Measurements from ENCODE around the gene HSPD1. TPM values are rescaled to one million over a fixed set of nuclear protein-coding genes. Genes with fewer than 3 reads are reported as not detected.

Gene HSPD1
- total and polyA plus RNA-seq, 2 of the 13 experiments (the other 11 are each of a cell fraction or from before 2014, with no cell fraction given) = 685 to 2,610 TPM

DNA sequence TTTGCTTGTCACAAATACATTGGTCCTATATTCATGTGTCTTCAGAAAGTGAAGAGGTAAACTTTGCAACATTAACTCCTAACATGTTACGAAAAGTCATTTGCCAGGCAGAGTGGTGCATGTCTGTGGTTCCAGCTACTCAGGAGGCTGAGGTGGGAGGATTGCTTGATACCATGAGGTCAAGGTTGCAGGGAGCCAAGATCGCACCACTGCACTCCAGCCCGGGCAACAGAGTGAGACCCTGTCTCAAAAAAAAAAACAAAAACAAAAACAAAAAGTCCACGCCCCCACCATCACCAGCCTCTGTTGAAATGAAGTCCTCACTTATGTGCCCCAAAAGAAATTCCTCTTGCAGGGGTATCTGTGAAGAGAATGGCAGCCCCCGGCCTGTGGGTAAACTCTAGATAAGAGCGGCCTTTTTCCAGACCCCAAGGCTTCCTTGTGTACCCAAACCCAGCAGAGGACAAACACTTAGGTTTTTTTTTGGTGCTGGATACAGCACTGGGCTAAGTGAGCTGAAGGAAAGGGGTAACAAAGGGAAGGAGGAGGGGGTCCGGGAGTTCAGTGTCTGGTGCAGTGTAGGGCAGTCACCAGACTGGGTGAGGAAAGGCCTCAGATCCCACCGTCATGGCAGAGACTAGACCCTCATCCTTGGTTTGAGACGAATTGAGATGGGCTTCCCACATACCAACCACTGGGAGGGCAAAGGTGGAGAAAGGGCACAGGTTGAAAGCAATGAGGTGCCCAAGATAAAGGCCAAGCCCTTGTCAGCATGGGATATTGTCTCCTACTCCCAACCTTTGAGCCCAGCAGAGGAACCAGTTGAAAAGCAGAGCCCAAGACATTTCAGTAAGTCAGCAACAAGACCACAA, 19.2 kb downstream of the HSPD1 start (continued):
- TF ChIP-seq, protein P1, sequence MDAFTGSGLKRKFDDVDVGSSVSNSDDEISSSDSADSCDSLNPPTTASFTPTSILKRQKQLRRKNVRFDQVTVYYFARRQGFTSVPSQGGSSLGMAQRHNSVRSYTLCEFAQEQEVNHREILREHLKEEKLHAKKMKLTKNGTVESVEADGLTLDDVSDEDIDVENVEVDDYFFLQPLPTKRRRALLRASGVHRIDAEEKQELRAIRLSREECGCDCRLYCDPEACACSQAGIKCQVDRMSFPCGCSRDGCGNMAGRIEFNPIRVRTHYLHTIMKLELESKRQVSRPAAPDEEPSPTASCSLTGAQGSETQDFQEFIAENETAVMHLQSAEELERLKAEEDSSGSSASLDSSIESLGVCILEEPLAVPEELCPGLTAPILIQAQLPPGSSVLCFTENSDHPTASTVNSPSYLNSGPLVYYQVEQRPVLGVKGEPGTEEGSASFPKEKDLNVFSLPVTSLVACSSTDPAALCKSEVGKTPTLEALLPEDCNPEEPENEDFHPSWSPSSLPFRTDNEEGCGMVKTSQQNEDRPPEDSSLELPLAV (CRISPR knock-in tag; conservative IDR thresholded peaks at IDR 0.05; ENCODE audit: low read depth) = no peak
- TF ChIP-seq, protein P2, sequence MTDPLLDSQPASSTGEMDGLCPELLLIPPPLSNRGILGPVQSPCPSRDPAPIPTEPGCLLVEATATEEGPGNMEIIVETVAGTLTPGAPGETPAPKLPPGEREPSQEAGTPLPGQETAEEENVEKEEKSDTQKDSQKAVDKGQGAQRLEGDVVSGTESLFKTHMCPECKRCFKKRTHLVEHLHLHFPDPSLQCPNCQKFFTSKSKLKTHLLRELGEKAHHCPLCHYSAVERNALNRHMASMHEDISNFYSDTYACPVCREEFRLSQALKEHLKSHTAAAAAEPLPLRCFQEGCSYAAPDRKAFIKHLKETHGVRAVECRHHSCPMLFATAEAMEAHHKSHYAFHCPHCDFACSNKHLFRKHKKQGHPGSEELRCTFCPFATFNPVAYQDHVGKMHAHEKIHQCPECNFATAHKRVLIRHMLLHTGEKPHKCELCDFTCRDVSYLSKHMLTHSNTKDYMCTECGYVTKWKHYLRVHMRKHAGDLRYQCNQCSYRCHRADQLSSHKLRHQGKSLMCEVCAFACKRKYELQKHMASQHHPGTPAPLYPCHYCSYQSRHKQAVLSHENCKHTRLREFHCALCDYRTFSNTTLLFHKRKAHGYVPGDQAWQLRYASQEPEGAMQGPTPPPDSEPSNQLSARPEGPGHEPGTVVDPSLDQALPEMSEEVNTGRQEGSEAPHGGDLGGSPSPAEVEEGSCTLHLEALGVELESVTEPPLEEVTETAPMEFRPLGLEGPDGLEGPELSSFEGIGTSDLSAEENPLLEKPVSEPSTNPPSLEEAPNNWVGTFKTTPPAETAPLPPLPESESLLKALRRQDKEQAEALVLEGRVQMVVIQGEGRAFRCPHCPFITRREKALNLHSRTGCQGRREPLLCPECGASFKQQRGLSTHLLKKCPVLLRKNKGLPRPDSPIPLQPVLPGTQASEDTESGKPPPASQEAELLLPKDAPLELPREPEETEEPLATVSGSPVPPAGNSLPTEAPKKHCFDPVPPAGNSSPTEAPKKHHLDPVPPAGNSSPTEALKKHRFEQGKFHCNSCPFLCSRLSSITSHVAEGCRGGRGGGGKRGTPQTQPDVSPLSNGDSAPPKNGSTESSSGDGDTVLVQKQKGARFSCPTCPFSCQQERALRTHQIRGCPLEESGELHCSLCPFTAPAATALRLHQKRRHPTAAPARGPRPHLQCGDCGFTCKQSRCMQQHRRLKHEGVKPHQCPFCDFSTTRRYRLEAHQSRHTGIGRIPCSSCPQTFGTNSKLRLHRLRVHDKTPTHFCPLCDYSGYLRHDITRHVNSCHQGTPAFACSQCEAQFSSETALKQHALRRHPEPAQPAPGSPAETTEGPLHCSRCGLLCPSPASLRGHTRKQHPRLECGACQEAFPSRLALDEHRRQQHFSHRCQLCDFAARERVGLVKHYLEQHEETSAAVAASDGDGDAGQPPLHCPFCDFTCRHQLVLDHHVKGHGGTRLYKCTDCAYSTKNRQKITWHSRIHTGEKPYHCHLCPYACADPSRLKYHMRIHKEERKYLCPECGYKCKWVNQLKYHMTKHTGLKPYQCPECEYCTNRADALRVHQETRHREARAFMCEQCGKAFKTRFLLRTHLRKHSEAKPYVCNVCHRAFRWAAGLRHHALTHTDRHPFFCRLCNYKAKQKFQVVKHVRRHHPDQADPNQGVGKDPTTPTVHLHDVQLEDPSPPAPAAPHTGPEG (CRISPR knock-in tag; IDR thresholded peaks at IDR 0.05) = no peak
- TF ChIP-seq SP4 (CRISPR knock-in tag; IDR thresholded peaks at IDR 0.05) (0 out of 2 replicates have a peak, but pooled peaks have one; percentile 40), HNRNPLL (IDR thresholded peaks at IDR 0.05; ENCODE audit: low read depth, low read length, poor library complexity, severe bottlenecking) (no peak), ZNF598 (CRISPR knock-in tag; IDR thresholded peaks at IDR 0.05; ENCODE audit: borderline replicate concordance) (no peak), NR2F1 (CRISPR knock-in tag; IDR thresholded peaks at IDR 0.05) (0 out of 4 replicates have a peak, but pooled peaks of 1 of the 2 experiments have one; percentile 10), LCORL (IDR thresholded peaks at IDR 0.05) (no peak), LCORL (CRISPR knock-in tag; IDR thresholded peaks at IDR 0.05) (no peak), TBP (CRISPR knock-in tag; IDR thresholded peaks at IDR 0.05) (no peak), MTA1 (CRISPR knock-in tag; IDR thresholded peaks at IDR 0.05; ENCODE audit: borderline replicate concordance) (no peak), NFKBIZ (CRISPR knock-in tag; IDR thresholded peaks at IDR 0.05) (no peak), AKAP8 (CRISPR knock-in tag; IDR thresholded peaks at IDR 0.05) (0 out of 2 replicates have a peak, but pooled peaks have one; percentile 5), ZNF83 (CRISPR knock-in tag; IDR thresholded peaks at IDR 0.05; ENCODE audit: borderline replicate concordance) (no peak), NFE2L2 (IDR thresholded peaks at IDR 0.05; ENCODE audit: low read length) (no peak), ZNF747 (CRISPR knock-in tag; IDR thresholded peaks at IDR 0.05; ENCODE audit: borderline replicate concordance) (no peak), MLLT10 (CRISPR knock-in tag; IDR thresholded peaks at IDR 0.05) (no peak), BRD4 (CRISPR knock-in tag; IDR thresholded peaks at IDR 0.05) (no peak), ZNF713 (CRISPR knock-in tag; IDR thresholded peaks at IDR 0.05) (no peak), ZFX (CRISPR knock-in tag; IDR thresholded peaks at IDR 0.05; ENCODE audit: low read depth) (no peak)
- TF ChIP-seq, protein P3, sequence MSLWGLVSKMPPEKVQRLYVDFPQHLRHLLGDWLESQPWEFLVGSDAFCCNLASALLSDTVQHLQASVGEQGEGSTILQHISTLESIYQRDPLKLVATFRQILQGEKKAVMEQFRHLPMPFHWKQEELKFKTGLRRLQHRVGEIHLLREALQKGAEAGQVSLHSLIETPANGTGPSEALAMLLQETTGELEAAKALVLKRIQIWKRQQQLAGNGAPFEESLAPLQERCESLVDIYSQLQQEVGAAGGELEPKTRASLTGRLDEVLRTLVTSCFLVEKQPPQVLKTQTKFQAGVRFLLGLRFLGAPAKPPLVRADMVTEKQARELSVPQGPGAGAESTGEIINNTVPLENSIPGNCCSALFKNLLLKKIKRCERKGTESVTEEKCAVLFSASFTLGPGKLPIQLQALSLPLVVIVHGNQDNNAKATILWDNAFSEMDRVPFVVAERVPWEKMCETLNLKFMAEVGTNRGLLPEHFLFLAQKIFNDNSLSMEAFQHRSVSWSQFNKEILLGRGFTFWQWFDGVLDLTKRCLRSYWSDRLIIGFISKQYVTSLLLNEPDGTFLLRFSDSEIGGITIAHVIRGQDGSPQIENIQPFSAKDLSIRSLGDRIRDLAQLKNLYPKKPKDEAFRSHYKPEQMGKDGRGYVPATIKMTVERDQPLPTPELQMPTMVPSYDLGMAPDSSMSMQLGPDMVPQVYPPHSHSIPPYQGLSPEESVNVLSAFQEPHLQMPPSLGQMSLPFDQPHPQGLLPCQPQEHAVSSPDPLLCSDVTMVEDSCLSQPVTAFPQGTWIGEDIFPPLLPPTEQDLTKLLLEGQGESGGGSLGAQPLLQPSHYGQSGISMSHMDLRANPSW (CRISPR knock-in tag; IDR thresholded peaks at IDR 0.05; ENCODE audit: borderline replicate concordance) = no peak
